Measurements from ENCODE around the gene LIPC. TPM values are rescaled to one million over a fixed set of nuclear protein-coding genes. Genes with fewer than 3 reads are reported as not detected.

LIPC gene
- total RNA-seq, 1 experiment from 2014 or later = not detected

- Histone ChIP-seq H3K27ac (ENCODE audit: low read depth, low read length, poor library complexity, severe bottlenecking) (no peak overlapping the region), H3K27me3 (replicated peaks; ENCODE audit: insufficient read depth, low read depth, low read length, poor library complexity) (no peaks in the 10 kb centered on the region), H3K4me3 (ENCODE audit: low read depth, low read length, poor library complexity, severe bottlenecking) (no peak overlapping the region), H3K36me3 (ENCODE audit: insufficient read depth, low read length, poor library complexity, severe bottlenecking) (no peaks in the 10 kb centered on the region), H3K9me3 (ENCODE audit: low read depth, low read length, poor library complexity, severe bottlenecking) (no peaks in the 10 kb centered on the region), H3K4me1 (ENCODE audit: insufficient read depth, low read length, poor library complexity, severe bottlenecking) (peaks cover 6% of the 10 kb centered on the region)
- ChIA-PET POLR2A (ENCODE audit: low non-redundant PET) (no interaction called here), CTCF (no interaction called here)
- no peak for DNase-seq (ENCODE audit: low spot score)
- no TSS peak for BruUV-seq (replicated peaks)
- TF ChIP-seq EZH2 (IDR thresholded peaks at IDR 0.05; ENCODE audit: borderline replicate concordance, low read depth, low read length, poor library complexity, severe bottlenecking) (no peak), CTCF (conservative IDR thresholded peaks at IDR 0.05; ENCODE audit: low read depth, low read length) (no peak)
- intact Hi-C loops (cut with micrococcal nuclease; ENCODE audit: unreplicated experiment) = no loop called here
Observed at GRCh38 chr15:58427987-58428386, 3.8 kb upstream of the LIPC start.

- Histone ChIP-seq H3K36me3 (ENCODE audit: insufficient read depth, low read length, poor library complexity, severe bottlenecking) (no peaks in the 10 kb centered on the region), H3K4me3 (ENCODE audit: low read depth, low read length, poor library complexity, severe bottlenecking) (no peak overlapping the region), H3K9me3 (ENCODE audit: low read depth, low read length, poor library complexity, severe bottlenecking) (no peaks in the 10 kb centered on the region), H3K27ac (ENCODE audit: low read depth, low read length, poor library complexity, severe bottlenecking) (no peak overlapping the region), H3K27me3 (replicated peaks; ENCODE audit: insufficient read depth, low read depth, low read length, poor library complexity) (no peaks in the 10 kb centered on the region), H3K4me1 (ENCODE audit: insufficient read depth, low read length, poor library complexity, severe bottlenecking) (peaks cover 21% of the 10 kb centered on the region)
- no peak for DNase-seq (ENCODE audit: low spot score)
- intact Hi-C loops (cut with micrococcal nuclease; ENCODE audit: unreplicated experiment) = loop anchor here (5.0 kb wide), 1 partner anchor 317 kb away; the partner anchor contains the start of gene ADAM10
- CTCF ChIA-PET = no interaction called here
- POLR2A ChIA-PET (ENCODE audit: low non-redundant PET) = no interaction called here
- BruUV-seq (replicated peaks) = no TSS peak
- TF ChIP-seq CTCF (conservative IDR thresholded peaks at IDR 0.05; ENCODE audit: low read depth, low read length) (no peak), EZH2 (IDR thresholded peaks at IDR 0.05; ENCODE audit: borderline replicate concordance, low read depth, low read length, poor library complexity, severe bottlenecking) (no peak)
Observed at GRCh38 chr15:58430224-58430787, 1.5 kb upstream of the LIPC start.

DNA sequence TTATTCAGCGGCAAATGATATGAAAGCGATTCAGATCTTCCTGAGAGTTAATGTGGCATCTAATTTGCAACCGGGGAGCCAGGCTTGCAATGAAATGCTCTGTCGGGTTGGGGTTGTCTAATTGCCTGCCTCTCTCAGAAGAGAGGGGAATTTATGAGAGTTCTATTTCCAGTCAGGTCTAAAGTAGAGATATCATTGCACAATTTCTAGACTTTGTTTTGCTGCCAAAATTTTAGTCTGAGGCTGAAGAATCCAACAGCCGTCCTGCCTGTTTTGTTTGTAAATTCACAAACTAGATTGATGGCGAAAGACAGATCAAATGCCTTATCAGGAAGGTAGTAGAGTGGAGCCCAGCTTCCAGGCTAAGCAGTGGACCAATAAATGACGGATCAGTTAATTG, 610 bp downstream of the LIPC start:
- Histone ChIP-seq H3K4me1 (ENCODE audit: insufficient read depth, low read length, poor library complexity, severe bottlenecking) (peaks cover 21% of the 10 kb centered on the region), H3K4me3 (ENCODE audit: low read depth, low read length, poor library complexity, severe bottlenecking) (no peak overlapping the region), H3K27me3 (replicated peaks; ENCODE audit: insufficient read depth, low read depth, low read length, poor library complexity) (no peaks in the 10 kb centered on the region), H3K27ac (ENCODE audit: low read depth, low read length, poor library complexity, severe bottlenecking) (no peak overlapping the region), H3K9me3 (ENCODE audit: low read depth, low read length, poor library complexity, severe bottlenecking) (no peaks in the 10 kb centered on the region), H3K36me3 (ENCODE audit: insufficient read depth, low read length, poor library complexity, severe bottlenecking) (no peaks in the 10 kb centered on the region)
- DNase-seq (ENCODE audit: low spot score) = peak; percentile 62
- POLR2A ChIA-PET (ENCODE audit: low non-redundant PET) = no interaction called here
- no peak for TF ChIP-seq EZH2 (IDR thresholded peaks at IDR 0.05; ENCODE audit: borderline replicate concordance, low read depth, low read length, poor library complexity, severe bottlenecking)
- TF ChIP-seq CTCF (conservative IDR thresholded peaks at IDR 0.05; ENCODE audit: low read depth, low read length) = no peak
- BruUV-seq (replicated peaks) = no TSS peak
- intact Hi-C loops (cut with micrococcal nuclease; ENCODE audit: unreplicated experiment) = loop anchor here (5.0 kb wide), 1 partner anchor 315 kb away; the partner anchor contains the start of gene ADAM10
- CTCF ChIA-PET = no interaction called here

All from A673 (cell line).